Hypothalamus (tissue), 51 donors: Measurements from ENCODE around the gene TNS1.
"Not testable (repeated sequence)": the region's sequence is repeated elsewhere in the genome, so short reads cannot be mapped to it uniquely, and the experiment has no call there.

Experiments
- DNase-seq, 51 donors: peaks; one replicate each; lab custom pipeline; 2025; lab: John Stamatoyannopoulos, UW

The TNS1 gene

DNA sequence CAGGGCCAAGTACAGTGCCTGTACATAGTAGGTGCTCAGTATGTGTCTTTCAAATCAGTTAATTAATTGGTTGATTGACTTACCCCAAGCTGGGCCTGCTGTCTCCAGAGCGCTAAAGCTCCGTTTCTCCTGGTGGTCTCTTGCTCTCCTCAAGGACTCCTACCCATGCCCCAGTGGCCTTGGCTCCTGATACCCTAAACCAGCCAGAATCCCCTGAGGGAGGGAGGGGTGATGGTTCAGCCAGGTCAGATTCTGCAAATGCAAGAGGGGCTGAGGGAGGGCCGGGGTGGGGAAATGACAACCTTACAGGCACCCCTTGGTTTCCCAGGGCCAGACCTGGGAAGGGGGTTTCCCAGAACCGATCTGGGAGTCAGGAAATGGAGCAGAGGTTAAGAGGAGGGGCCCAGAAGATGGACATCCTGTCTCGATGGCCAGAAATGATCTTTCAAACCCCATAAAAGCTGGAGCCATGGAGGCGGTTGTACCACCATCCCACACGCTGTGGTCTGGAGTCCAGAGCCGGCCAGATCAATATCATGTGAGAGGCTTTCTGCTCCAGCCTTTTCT, 209.1 kb downstream of the TNS1 start:
- no peak for DNase-seq

DNA sequence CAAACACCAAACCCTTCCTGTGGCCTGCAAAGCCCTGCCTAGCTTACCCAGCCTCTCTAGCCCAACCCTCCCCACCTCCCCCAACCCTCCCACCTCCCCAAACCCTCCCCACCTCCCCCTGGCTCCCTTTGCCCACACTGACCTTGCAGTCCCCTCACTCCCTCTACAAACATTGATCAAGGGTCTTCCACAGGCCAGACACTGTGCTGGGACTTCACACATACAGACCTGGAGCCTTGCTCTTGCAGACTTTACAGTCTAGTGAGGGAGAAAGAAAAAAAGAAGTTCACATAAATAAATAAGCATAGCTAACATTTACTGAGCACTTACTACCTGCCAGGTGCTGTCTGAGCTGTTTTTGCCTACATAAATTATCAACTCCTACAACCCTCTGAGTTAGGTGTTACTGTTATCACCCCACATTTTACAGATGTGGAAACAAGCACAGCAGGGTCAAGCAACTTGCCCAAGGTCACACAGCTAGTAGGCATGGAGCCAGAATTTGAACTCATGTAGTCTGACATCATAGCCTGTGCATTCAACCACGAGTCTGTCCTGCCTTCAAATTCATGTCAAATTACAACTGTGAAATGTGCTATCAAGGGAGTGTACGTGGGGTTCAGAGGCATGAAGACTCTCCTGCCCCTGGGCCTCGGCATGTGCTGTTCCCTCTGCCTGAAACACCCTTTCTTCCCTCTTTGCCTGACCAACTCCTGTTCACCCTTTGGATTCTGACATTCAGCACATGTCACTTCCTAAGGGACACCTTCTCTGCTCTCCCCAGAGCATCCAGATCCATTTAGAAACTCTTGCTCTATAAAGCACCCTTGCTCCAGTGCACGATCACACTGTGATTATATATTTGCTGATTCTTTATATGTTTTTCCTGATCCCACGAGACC, 209.9 kb downstream of the TNS1 start:
- DNase-seq: no peak

GRCh38 chr2:217791551-217791950, 211.2 kb downstream of the TNS1 start:
- no peak for DNase-seq

GRCh38 chr2:217790681-217791392, 212.0 kb downstream of the TNS1 start:
- DNase-seq: peak in 3 of 51 donors; percentile 15 to 40 (median 17)

GRCh38 chr2:217790195-217790594, 212.6 kb downstream of the TNS1 start:
- DNase-seq: no peak

DNA sequence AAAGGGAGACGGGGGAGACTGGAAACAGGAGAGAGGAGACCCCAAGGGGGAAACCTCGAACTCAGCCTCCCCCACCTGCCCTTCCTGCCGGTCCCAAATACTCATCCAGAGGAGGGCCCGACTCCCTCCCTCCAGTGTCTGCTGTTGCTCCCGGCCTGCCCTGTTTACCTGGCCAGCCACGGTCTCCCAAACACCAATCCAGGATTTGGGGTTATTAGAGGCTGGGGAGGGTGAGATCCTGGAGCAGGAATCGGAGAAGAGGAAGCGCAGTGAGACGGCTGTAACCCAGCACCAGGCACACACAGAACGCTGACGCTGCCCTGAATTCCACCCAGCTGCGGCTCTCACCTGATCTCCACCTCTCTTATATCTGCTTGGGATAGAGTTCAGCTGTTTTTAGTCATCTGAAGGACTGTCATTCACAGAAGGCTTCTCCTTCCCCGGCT, 213.0 kb downstream of the TNS1 start:
- DNase-seq: no peak

DNA sequence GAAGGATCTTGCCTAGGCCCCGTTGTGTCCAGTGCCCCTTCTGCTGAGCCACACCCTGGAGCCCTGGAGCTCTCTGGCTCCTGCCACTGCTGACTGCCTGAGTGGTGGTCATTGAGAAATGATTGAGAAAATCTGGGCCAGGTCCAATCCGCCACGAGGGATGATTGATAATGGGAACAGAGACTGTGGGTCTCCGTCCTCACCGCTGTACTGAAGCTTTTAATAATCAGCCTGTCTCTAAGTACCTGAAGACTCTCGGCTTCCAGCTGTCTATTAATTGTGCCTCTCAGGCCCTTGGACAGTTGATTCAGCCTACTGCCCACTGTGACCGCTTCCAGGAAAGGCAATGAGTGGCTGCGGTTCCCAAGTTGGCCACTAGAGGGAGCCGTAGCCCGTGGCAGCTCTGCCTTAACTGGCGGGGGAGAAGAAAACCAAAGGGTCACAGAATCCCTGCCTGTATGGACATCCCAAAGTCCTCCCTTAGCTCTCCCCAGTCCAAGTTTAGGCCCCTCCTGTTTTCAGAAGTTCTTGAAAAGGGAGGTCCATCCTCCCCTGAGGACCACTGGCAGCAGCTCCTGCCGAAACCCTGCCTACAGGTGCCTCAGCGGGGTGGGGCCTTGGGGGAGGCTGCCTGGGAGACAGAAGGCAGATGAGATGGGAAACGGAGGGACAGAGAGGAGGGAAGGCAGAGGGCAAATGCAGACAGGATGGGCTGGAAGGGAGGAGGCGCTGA, 213.6 kb downstream of the TNS1 start:
- peak in 49 of 51 donors; percentile 22 to 94 (median 65) for DNase-seq

DNA sequence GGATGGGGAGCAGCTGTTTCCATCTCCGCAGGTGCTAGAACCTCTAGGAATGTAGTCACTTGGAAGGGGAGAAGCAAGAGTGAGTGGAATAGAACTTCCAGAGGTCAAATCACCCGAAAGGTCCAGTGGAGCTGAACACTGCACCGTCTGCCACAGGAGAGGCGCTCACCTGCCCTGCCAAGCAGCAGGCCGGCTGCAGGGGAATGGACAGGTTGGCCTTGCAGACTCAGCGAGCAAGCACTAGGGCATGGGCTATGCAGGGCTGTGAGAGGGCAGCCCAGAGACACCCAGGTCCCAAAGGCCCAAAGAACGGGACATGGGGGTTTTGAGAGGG, 214.2 kb downstream of the TNS1 start:
- no peak for DNase-seq

- no peak for DNase-seq
Measured at GRCh38 chr2:217787160-217787877, 215.5 kb downstream of the TNS1 start.

GRCh38 chr2:217786560-217786959, 216.2 kb downstream of the TNS1 start:
- DNase-seq: not testable (repeated sequence)

DNA sequence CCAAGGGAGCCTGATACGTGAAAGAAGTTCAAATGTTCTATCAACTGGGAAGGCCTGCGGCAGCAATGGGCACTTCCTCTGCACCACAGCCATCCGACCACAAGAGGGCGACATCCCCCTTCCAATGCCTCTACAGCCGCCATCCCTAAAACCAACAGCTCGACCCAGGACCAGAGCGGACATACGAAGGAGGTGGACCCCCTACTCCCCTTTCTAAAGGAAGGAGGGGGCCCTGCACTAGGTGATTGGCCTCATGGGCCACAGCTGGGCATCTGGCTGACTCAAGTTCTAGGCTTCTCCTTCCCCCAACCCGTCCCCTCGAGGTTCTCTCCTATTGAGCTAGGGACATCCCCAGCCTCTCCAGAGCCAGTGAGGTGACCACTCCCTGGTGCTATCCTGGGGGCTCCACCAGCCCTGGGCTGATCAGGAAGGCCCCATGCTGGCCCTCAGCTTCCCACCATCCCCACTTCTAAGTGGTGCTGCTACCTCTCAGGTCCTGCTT, 217.2 kb downstream of the TNS1 start:
- DNase-seq: peak in 49 of 51 donors; percentile 15 to 85 (median 63)

DNA sequence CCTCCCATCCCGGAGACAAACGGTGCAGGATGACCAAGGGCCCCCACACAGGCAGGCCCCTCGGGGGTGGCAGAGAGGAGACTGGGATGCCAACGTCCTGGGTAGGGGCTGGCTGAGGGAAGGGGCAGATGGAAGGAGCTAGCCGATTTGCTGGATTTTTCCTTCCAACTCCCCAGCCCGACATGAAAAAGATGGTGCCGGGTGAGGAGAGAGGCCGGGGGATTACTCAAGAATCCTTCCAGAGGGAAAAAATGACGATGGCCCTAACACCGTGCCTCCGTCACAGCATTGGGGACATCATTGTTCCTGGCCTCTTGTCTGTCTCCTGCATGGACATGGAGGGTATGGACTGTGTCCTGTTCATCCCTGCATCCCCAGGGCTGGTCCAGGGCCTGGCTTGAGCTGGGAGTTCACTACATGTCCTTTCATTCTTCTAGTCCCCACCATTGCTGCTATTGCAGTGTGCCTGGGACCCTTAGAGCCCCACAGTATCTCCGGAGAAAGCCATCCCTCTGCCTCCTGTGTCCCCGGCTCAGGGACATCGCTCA, 217.7 kb downstream of the TNS1 start:
- no peak for DNase-seq

- DNase-seq: no peak
Measured at GRCh38 chr2:217783243-217783642, 219.6 kb downstream of the TNS1 start.

DNA sequence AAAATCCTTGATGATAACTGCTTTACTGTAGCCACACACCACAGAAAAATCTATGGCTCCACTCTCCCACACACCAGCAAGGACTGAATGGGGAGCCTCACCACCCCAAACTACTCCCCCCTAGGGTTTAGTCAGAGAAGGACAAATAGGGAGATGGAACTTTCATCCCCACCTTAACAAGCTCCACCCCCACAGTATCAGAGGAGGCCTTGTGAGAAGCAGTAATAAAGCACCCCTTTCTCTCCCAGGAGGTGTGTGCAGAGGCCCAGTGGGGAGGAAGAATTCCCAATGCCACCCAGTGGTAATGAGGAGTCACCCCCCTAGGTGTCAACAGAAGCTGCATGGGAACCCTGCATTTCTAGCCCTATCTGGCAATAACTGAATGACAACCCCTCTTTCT, 224.9 kb downstream of the TNS1 start:
- no peak for DNase-seq

DNA sequence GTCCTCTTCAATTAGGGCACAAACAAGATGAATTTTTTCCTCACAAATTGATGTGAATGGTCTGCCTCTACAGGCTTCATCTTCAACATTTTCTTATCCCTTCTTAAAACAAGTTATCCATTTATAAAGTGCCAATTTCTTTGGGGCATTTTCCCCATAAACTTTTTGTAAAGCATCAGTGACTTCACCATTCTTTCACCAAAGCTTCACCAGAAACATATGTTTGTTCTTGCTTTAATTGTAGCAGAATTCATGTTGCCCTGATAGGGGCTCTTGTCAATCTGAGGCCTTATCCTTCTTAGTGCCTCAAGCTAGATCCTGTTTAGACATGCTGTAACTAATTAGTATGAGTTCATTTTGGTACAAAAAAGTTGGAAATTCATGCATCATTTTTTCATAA, 226.2 kb downstream of the TNS1 start:
- DNase-seq: no peak

DNA sequence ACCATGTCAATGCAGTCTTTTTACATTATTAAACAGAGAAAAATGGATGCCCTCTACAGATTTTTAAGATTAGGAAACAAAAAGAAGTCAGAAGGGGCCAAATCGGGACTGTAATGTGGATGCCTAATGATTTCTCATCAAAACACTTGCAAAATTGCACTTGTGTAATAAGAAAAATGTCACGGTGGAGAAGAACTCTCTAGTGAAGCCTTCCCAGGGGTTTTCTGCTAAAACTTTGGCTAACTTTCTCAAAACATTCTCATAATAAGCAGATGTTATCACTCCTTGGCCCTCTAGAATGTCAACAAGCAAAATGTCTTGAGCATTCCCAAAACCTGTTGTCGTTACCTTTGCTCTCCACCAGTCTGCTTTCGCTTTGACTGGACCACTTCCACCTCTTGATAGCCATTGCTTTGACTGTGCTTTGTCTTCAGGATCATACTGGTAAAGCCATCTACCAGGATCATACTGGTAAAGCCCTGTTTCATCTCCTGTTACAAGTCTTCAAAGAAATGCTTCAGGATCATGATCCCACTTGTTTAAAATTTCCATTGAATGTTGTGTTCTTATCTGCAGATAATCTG, 226.8 kb downstream of the TNS1 start:
- no peak for DNase-seq

GRCh38 chr2:217774232-217774631, 228.6 kb downstream of the TNS1 start:
- DNase-seq: no peak

GRCh38 chr2:217773539-217773938, 229.3 kb downstream of the TNS1 start:
- DNase-seq: no peak

GRCh38 chr2:217766356-217766755, 236.4 kb downstream of the TNS1 start:
- DNase-seq: no peak
